HepG2 (cell line): ENCODE measurements around the gene MCRIP2. TPM values are rescaled to one million over a fixed set of nuclear protein-coding genes. Genes with fewer than 3 reads are reported as not detected.
A peak's percentile ranks its signal among the peaks of the same experiment; 100 is the strongest.

ENCODE experiments used
- ARID2 ChIP-seq: sonication (generic); formaldehyde crosslinking; IDR thresholded peaks from 2 replicates; pipeline ENCODE4 v1.8.1; 2022; ENCODE audit warnings: mild to moderate bottlenecking, missing genetic modification reagents, borderline replicate concordance
- CHCHD3 ChIP-seq: sonication (generic); formaldehyde crosslinking; IDR thresholded peaks from 2 replicates; pipeline ENCODE4 v1.8.0; 2022; ENCODE audit warnings: mild to moderate bottlenecking, missing genetic modification reagents, moderate library complexity
- FOSL2 ChIP-seq: sonication (generic); formaldehyde crosslinking; IDR thresholded peaks from 2 replicates; pipeline ENCODE4 v1.4.0; 2020; ENCODE audit warnings: missing genetic modification reagents
- FOXO4 ChIP-seq: sonication (generic); formaldehyde crosslinking; conservative IDR thresholded peaks from 2 replicates; pipeline ENCODE4 v1.8.1; 2023; ENCODE audit warnings: missing genetic modification reagents
- MED8 ChIP-seq: sonication (generic); formaldehyde crosslinking; IDR thresholded peaks from 2 replicates; pipeline ENCODE4 v1.8.1; 2023; ENCODE audit warnings: mild to moderate bottlenecking, missing genetic modification reagents; ENCODE audit not compliant: insufficient replicate concordance
- MXD4 ChIP-seq: IDR thresholded peaks from 2 replicates; pipeline ENCODE4 v1.6.1; 2016; ENCODE audit warnings: mild to moderate bottlenecking, missing biosample characterization, missing genetic modification reagents
- NFAT5 ChIP-seq: sonication (generic); formaldehyde crosslinking; IDR thresholded peaks from 2 replicates; pipeline ENCODE4 v1.4.0; 2020; ENCODE audit warnings: missing genetic modification reagents
- PPARG ChIP-seq: conservative IDR thresholded peaks from 2 replicates; pipeline ENCODE4 v1.6.1; 2016; ENCODE audit warnings: missing biosample characterization, missing genetic modification reagents
- SALL1 ChIP-seq: sonication (generic); formaldehyde crosslinking; IDR thresholded peaks from 2 replicates; pipeline ENCODE4 v1.8.0; 2022; ENCODE audit warnings: mild to moderate bottlenecking, missing genetic modification reagents
- SKI ChIP-seq: fragments of 450-650 bp; IDR thresholded peaks from one replicate; pipeline ENCODE4 v1.6.1; 2018; ENCODE audit warnings: mild to moderate bottlenecking; ENCODE audit not compliant: partially characterized antibody
- SMC3 ChIP-seq: IDR thresholded peaks from 2 replicates; pipeline ENCODE4 v1.6.1; 2011; ENCODE audit warnings: low read length, improper control_type of control experiment
- TOPORS ChIP-seq: sonication (generic); formaldehyde crosslinking; IDR thresholded peaks from 2 replicates; pipeline ENCODE4 v1.8.0; 2023; ENCODE audit warnings: mild to moderate bottlenecking, missing genetic modification reagents
- ZBTB44 ChIP-seq: sonication (generic); formaldehyde crosslinking; IDR thresholded peaks from 2 replicates; pipeline ENCODE4 v1.4.0; 2020; ENCODE audit warnings: missing genetic modification reagents
- ZHX1 ChIP-seq: sonication (generic); formaldehyde crosslinking; IDR thresholded peaks from 2 replicates; pipeline ENCODE4 v1.8.1; 2022; ENCODE audit warnings: low read depth, mild to moderate bottlenecking, missing genetic modification reagents
- ZNF205 ChIP-seq: IDR thresholded peaks from 2 replicates; pipeline ENCODE4 v1.6.1; 2018; ENCODE audit warnings: missing biosample characterization, missing genetic modification reagents
- ZNF383 ChIP-seq: sonication (generic); formaldehyde crosslinking; IDR thresholded peaks from 2 replicates; pipeline ENCODE4 v1.4.0; 2020; ENCODE audit warnings: missing genetic modification reagents, mild to moderate bottlenecking, borderline replicate concordance
- ZNF484 ChIP-seq: sonication (generic); formaldehyde crosslinking; IDR thresholded peaks from 2 replicates; pipeline ENCODE4 v1.5.1; 2020; ENCODE audit warnings: mild to moderate bottlenecking, low read depth, missing genetic modification reagents, borderline replicate concordance
- ZNF713 ChIP-seq: sonication (generic); formaldehyde crosslinking; IDR thresholded peaks from 2 replicates; pipeline ENCODE4 v1.4.0; 2020; ENCODE audit warnings: mild to moderate bottlenecking, missing genetic modification reagents
- polyA plus RNA-seq, 8 experiments: library from polyadenylated mRNA; depleted of rRNA in 3 of 8; stranded (reverse) in 7 of 8; unstranded in 1 of 8; fragments of >200 nt; fragmentation: Illumina TruSeq in 4 of 8; extraction: Trizol in 4 of 8; gene quantifications; 2 replicates each; pipeline versions ENCODE4 v1.2.1 to v1.2.3, GENCODE V29; 2011 to 2016; ENCODE audit warnings: low read depth in 4 of 8, missing spikeins in 1 of 8, mixed read lengths in 1 of 8; ENCODE audit not compliant: insufficient read depth in 1 of 8
- total RNA-seq, 5 experiments: library from RNA; depleted of rRNA; stranded (reverse); fragments of >200 nt; fragmentation: Illumina TruSeq; extraction: Trizol; gene quantifications; 2 replicates each; pipeline ENCODE4 v1.2.3, GENCODE V29; 2016; ENCODE audit warnings: low read depth in 1 of 5

MCRIP2 gene
- total and polyA plus RNA-seq, 2 of the 13 experiments (the other 11 are each of a cell fraction or from before 2014, with no cell fraction given): 39.6 to 76.7 TPM

GRCh38 chr16:592518-593306 lies 48.9 kb upstream of the MCRIP2 start (continued):
- TF ChIP-seq ZNF205 (CRISPR knock-in tag) (peak; percentile 37; the same call in 1 of the 2 replicates), SMC3 (peak; percentile 8; the same call in 1 of the 2 replicates), SALL1 (CRISPR knock-in tag) (peak; percentile 57), ARID2 (CRISPR knock-in tag) (no peak), TOPORS (no peak), ZNF383 (CRISPR knock-in tag) (no peak), PPARG (CRISPR knock-in tag) (no peak), CHCHD3 (no peak), MXD4 (peak; percentile 46; the same call in 1 of the 2 replicates), SKI (no peak), ZNF713 (CRISPR knock-in tag) (no peak), ZHX1 (CRISPR knock-in tag) (0 out of 2 replicates have a peak, but pooled peaks have one; percentile 38), ZNF484 (CRISPR knock-in tag) (no peak), MED8 (peak; percentile 31), ZBTB44 (CRISPR knock-in tag) (no peak), NFAT5 (CRISPR knock-in tag) (no peak), FOSL2 (CRISPR knock-in tag) (peak; percentile 33; the same call in 1 of the 2 replicates), FOXO4 (CRISPR knock-in tag) (no peak)
